Kidney (tissue), 14 donors: ENCODE measurements around the gene RPS19BP1. TPM values are rescaled to one million over a fixed set of nuclear protein-coding genes. Genes with fewer than 3 reads are reported as not detected.

ENCODE experiments used
- DNase-seq, 5 donors: peaks; one replicate each; pipeline ENCODE4 v3.0.0-alpha.2; 2013 to 2020
- FAIRE-seq: peaks from 2 replicates; lab custom pipeline; 2012; peaks lifted over from hg19 to GRCh38; lab: Jason Lieb, UNC
- H3K27ac ChIP-seq, 2 donors: one replicate each; pipeline ENCODE4 v1.7.0; 2013; ENCODE audit warnings: low read depth in 2 of 2, low read length in 2 of 2, inconsistent platforms in 1 of 2
- H3K27me3 ChIP-seq: one replicate; pipeline ENCODE4 v1.7.1; 2013; ENCODE audit warnings: low read length, inconsistent platforms; ENCODE audit not compliant: control insufficient read depth, insufficient read depth
- H3K36me3 ChIP-seq, 3 donors: one replicate each; pipeline versions ENCODE4 v1.7.0 to v1.7.1; 2013; ENCODE audit warnings: low read length in 3 of 3, control low read depth in 1 of 3, inconsistent platforms in 1 of 3; ENCODE audit not compliant: insufficient read depth in 3 of 3, control insufficient read depth in 2 of 3
- H3K4me1 ChIP-seq, 3 donors: one replicate each; pipeline versions ENCODE4 v1.7.0 to v1.7.1; 2013; ENCODE audit warnings: low read length in 3 of 3, inconsistent platforms in 1 of 3, low read depth in 1 of 3; ENCODE audit not compliant: control insufficient read depth in 2 of 3, insufficient read depth in 2 of 3
- H3K4me3 ChIP-seq, 3 donors: one replicate each; pipeline versions ENCODE4 v1.7.0 to v1.8.1; 2013; ENCODE audit warnings: low read length in 3 of 3, control low read depth in 1 of 3, inconsistent platforms in 1 of 3
- H3K9ac ChIP-seq, 3 donors: one replicate each; pipeline versions ENCODE4 v1.7.0 to v1.7.1; 2013; ENCODE audit warnings: low read length in 3 of 3, control low read depth in 1 of 3, inconsistent platforms in 1 of 3
- H3K9me3 ChIP-seq, 3 donors: one replicate each; pipeline versions ENCODE4 v1.7.0 to v1.7.1; 2013; ENCODE audit warnings: low read length in 3 of 3, control low read depth in 1 of 3, inconsistent platforms in 1 of 3; ENCODE audit not compliant: control insufficient read depth in 2 of 3, insufficient read depth in 1 of 3
- CTCF ChIP-seq: IDR thresholded peaks from 3 replicates; pipeline ENCODE4 v1.5.1; 2012; ENCODE audit warnings: mild to moderate bottlenecking, moderate library complexity, borderline replicate concordance; ENCODE audit not compliant: insufficient read depth; ENCODE audit errors: extremely low read depth
- intact Hi-C: fragments of 100-400 bp; cut with DNase I; formaldehyde crosslinking; loops from one replicate; pipeline ENCODE4 v1.11.1; 2022
- polyA plus RNA-seq: library from polyadenylated mRNA; stranded (reverse); fragments of 350-450 nt; fragmentation: Illumina TruSeq; extraction: RNeasy Lipid Tissue Mini Kit (QIAGEN cat#74804); gene quantifications from one replicate; pipeline ENCODE4 v1.2.3, GENCODE V29; 2014; ENCODE audit warnings: low read depth, low replicate concordance; ENCODE audit not compliant: insufficient read depth
- total RNA-seq: library from RNA; stranded (reverse); fragmentation: NEBNext Ultra II Directional; extraction: Animal tissue kit (Norgen Biotek cat#: 25700); gene quantifications from one replicate; pipeline ENCODE4 v1.2.1, GENCODE V29; 2021
- donor health status: control.
- donor health status: control.
- donor health status: control.
- donor health status: control.
- donor health status: control.
- donor health status: DM: yes; HTN: yes; CAD: no.
- donor health status: Normal renal cell carcinoma (clear cell type).

The RPS19BP1 gene
- total and polyA plus RNA-seq, 2 donors from 2014 or later: 51.8 to 180 TPM

- DNase-seq (peak in 2 of 5 donors; percentile 71 to 78), FAIRE-seq (no peak)
- Histone ChIP-seq H3K27me3 (no peaks in the 10 kb centered on the region), H3K9me3 (no peaks in the 10 kb centered on the region), H3K4me3 (no peak overlapping the region), H3K9ac (no peak overlapping the region), H3K27ac (no peak overlapping the region), H3K4me1 (peaks cover 0 to 30% (median 20%) of the 10 kb centered on the region in 3 donors), H3K36me3 (peaks cover 0 to 7% (median 2%) of the 10 kb centered on the region in 3 donors)
- TF ChIP-seq CTCF: no peak
- intact Hi-C loops: loop anchor here (10.0 kb wide), 1 partner anchor 491 kb away; no protein-coding TSS in a partner anchor
Measured at GRCh38 chr22:39534092-39534506, 1.6 kb upstream of the RPS19BP1 start.

- intact Hi-C loops: loop anchor here (10.0 kb wide), 1 partner anchor 494 kb away; no protein-coding TSS in a partner anchor
- H3K27ac ChIP-seq: no peak overlapping the region
- FAIRE-seq (no peak), DNase-seq (peak in 3 of 5 donors; percentile 49 to 70 (median 57))
- H3K4me3 ChIP-seq: peak overlapping the region in 1 of 3 donors; percentile 3
- TF ChIP-seq CTCF: no peak
- H3K27me3 ChIP-seq: no peaks in the 10 kb centered on the region
- no peaks in the 10 kb centered on the region for H3K9me3 ChIP-seq
- peaks cover 0 to 50% (median 39%) of the 10 kb centered on the region in 3 donors for H3K4me1 ChIP-seq
- peaks cover 0 to 10% (median 6%) of the 10 kb centered on the region in 3 donors for H3K36me3 ChIP-seq
- H3K9ac ChIP-seq: peak overlapping the region in 1 of 3 donors; percentile 92
Measured at GRCh38 chr22:39530692-39531331, 1.7 kb downstream of the RPS19BP1 start.

GRCh38 chr22:39530116-39530515 lies 2.4 kb downstream of the RPS19BP1 start:
- Histone ChIP-seq H3K4me1 (peaks cover 0 to 54% (median 39%) of the 10 kb centered on the region in 3 donors), H3K4me3 (no peak overlapping the region), H3K36me3 (peaks cover 0 to 15% (median 6%) of the 10 kb centered on the region in 3 donors), H3K9ac (no peak overlapping the region), H3K27me3 (no peaks in the 10 kb centered on the region), H3K27ac (no peak overlapping the region), H3K9me3 (no peaks in the 10 kb centered on the region)
- DNase-seq: no peak
- intact Hi-C loops: loop anchor here (10.0 kb wide), 1 partner anchor 495 kb away; no protein-coding TSS in a partner anchor
- FAIRE-seq: no peak
- TF ChIP-seq CTCF: no peak
